GM19328 (cell line): Measurements from ENCODE around the gene ASCL2.
"Not testable (repeated sequence)": the region's sequence is repeated elsewhere in the genome, so short reads cannot be mapped to it uniquely, and the experiment has no call there.

Experiments used
- ATAC-seq: cut with Tn5 transposase; IDR thresholded peaks from one replicate; pipeline ENCODE4 v1.9.1; 2021; ENCODE audit warnings: mild to moderate bottlenecking, moderate library complexity; ENCODE audit not compliant: unreplicated experiment

ASCL2 gene

GRCh38 chr11:2237457-2238238 lies 32.7 kb downstream of the ASCL2 start:
- ATAC-seq = no peak

GRCh38 chr11:2236381-2237134 lies 33.8 kb downstream of the ASCL2 start:
- not testable (repeated sequence) for ATAC-seq

GRCh38 chr11:2235588-2236326 lies 34.6 kb downstream of the ASCL2 start:
- ATAC-seq = no peak

GRCh38 chr11:2234963-2235362 lies 35.4 kb downstream of the ASCL2 start:
- no peak for ATAC-seq

GRCh38 chr11:2233693-2234455 lies 36.5 kb downstream of the ASCL2 start:
- ATAC-seq = no peak

GRCh38 chr11:2229713-2230297 lies 40.6 kb downstream of the ASCL2 start:
- ATAC-seq = no peak

- ATAC-seq = no peak
Observed at GRCh38 chr11:2224254-2224653, 46.1 kb downstream of the ASCL2 start.

- no peak for ATAC-seq
Observed at GRCh38 chr11:2223153-2223794, 47.1 kb downstream of the ASCL2 start.

GRCh38 chr11:2222451-2222850 lies 47.9 kb downstream of the ASCL2 start:
- no peak for ATAC-seq

- no peak for ATAC-seq
Observed at GRCh38 chr11:2221591-2221990, 48.8 kb downstream of the ASCL2 start.

- no peak for ATAC-seq
Observed at GRCh38 chr11:2221024-2221423, 49.4 kb downstream of the ASCL2 start.

GRCh38 chr11:2220173-2220771 lies 50.1 kb downstream of the ASCL2 start:
- ATAC-seq = no peak

- no peak for ATAC-seq
Observed at GRCh38 chr11:2219318-2220017, 50.9 kb downstream of the ASCL2 start.
